GM12878 (cell line): ENCODE results near the gene RHEB. TPM values are rescaled to one million over a fixed set of nuclear protein-coding genes. Genes with fewer than 3 reads are reported as not detected.

Source experiments
- ATF3 ChIP-seq: IDR thresholded peaks from 2 replicates; pipeline ENCODE4 v1.6.1; 2011; ENCODE audit warnings: low read depth, mild to moderate bottlenecking, low read length, moderate library complexity, borderline replicate concordance; ENCODE audit errors: extremely low read depth
- BHLHE40 ChIP-seq, 2 experiments: fragments of 450-650 bp in 1 of 2; IDR thresholded peaks; 2 replicates each; pipeline ENCODE4 v1.6.1; 2011 to 2017; ENCODE audit warnings: low read depth in 2 of 2, borderline replicate concordance in 1 of 2, improper control_type of control experiment in 1 of 2, low read length in 1 of 2, mild to moderate bottlenecking in 1 of 2
- CEBPZ ChIP-seq: fragments of 150-350 bp; IDR thresholded peaks from 2 replicates; pipeline ENCODE4 v1.6.1; 2016; ENCODE audit warnings: low read depth, low read length
- E2F4 ChIP-seq: IDR thresholded peaks from 2 replicates; pipeline ENCODE4 v1.6.1; 2012; ENCODE audit warnings: low read depth, low read length, improper control_type of control experiment
- EGR1 ChIP-seq, 2 experiments: IDR thresholded peaks; 1 replicate in 1 of 2; 2 replicates in 1 of 2; pipeline ENCODE4 v1.6.1; 2011 to 2012; ENCODE audit warnings: low read depth in 2 of 2, low read length in 2 of 2, borderline replicate concordance in 1 of 2, mild to moderate bottlenecking in 1 of 2, moderate library complexity in 1 of 2
- EP300 ChIP-seq, 2 experiments: fragments of 150-350 bp in 1 of 2; IDR thresholded peaks; 2 replicates each; pipeline ENCODE4 v1.6.1; 2011 to 2012; ENCODE audit warnings: low read depth in 2 of 2, low read length in 2 of 2, borderline replicate concordance in 1 of 2, improper control_type of control experiment in 1 of 2, inconsistent platforms in 1 of 2; ENCODE audit not compliant: control insufficient read depth in 1 of 2
- IRF4 ChIP-seq: IDR thresholded peaks from 2 replicates; pipeline ENCODE4 v1.6.1; 2011; ENCODE audit warnings: low read depth, low read length
- MAX ChIP-seq: IDR thresholded peaks from 2 replicates; pipeline ENCODE4 v1.6.1; 2012; ENCODE audit warnings: low read depth, low read length, improper control_type of control experiment
- MYC ChIP-seq: IDR thresholded peaks from 2 replicates; pipeline ENCODE4 v1.6.1; 2011; ENCODE audit warnings: mild to moderate bottlenecking, low read length, moderate library complexity, inconsistent platforms; ENCODE audit not compliant: insufficient read depth, insufficient replicate concordance, insufficient read length, severe bottlenecking
- NRF1 ChIP-seq: conservative IDR thresholded peaks from 2 replicates; pipeline ENCODE4 v1.6.1; 2011; ENCODE audit warnings: mild to moderate bottlenecking, low read depth, low read length, improper control_type of control experiment
- POLR2A ChIP-seq: IDR thresholded peaks from 2 replicates; pipeline ENCODE4 v1.6.1; 2011; ENCODE audit warnings: low read depth, mild to moderate bottlenecking, low read length
- POU2F2 ChIP-seq: IDR thresholded peaks from 3 replicates; pipeline ENCODE4 v1.6.1; 2011; ENCODE audit warnings: low read depth, mild to moderate bottlenecking, low read length, borderline replicate concordance
- RELA ChIP-seq: fragments of 450-650 bp; IDR thresholded peaks from 2 replicates; pipeline ENCODE4 v1.8.0; 2014; ENCODE audit warnings: borderline replicate concordance; ENCODE audit not compliant: partially characterized antibody
- RUNX3 ChIP-seq: IDR thresholded peaks from 2 replicates; pipeline ENCODE4 v1.6.1; 2012; ENCODE audit warnings: low read length, inconsistent platforms
- SKIL ChIP-seq: fragments of 450-650 bp; IDR thresholded peaks from 2 replicates; pipeline ENCODE4 v1.6.1; 2017; ENCODE audit warnings: mild to moderate bottlenecking, low read depth, inconsistent platforms; ENCODE audit not compliant: poor library complexity, severe bottlenecking
- SMAD1 ChIP-seq: fragments of 450-650 bp; IDR thresholded peaks from 2 replicates; pipeline ENCODE4 v1.6.1; 2018; ENCODE audit warnings: mild to moderate bottlenecking, low read depth; ENCODE audit not compliant: partially characterized antibody
- WRNIP1 ChIP-seq: IDR thresholded peaks from 2 replicates; pipeline ENCODE4 v1.6.1; 2011; ENCODE audit warnings: low read depth, low read length, improper control_type of control experiment, borderline replicate concordance
- ZBTB33 ChIP-seq: fragments of 450-650 bp; IDR thresholded peaks from 2 replicates; pipeline ENCODE4 v1.6.1; 2017; ENCODE audit warnings: mild to moderate bottlenecking
- ZNF274 ChIP-seq: IDR thresholded peaks from one replicate; pipeline ENCODE4 v1.8.0; 2011; ENCODE audit not compliant: insufficient read length, insufficient read depth
- polyA plus RNA-seq, 11 experiments: library from polyadenylated mRNA; depleted of rRNA in 4 of 11; unstranded in 6 of 11; stranded (reverse) in 5 of 11; fragments of >200 nt; fragmentation: Nextera tagmentation in 4 of 11; fragmentation: Illumina TruSeq in 1 of 11; extraction: Ambion mirVana in 4 of 11; extraction: Trizol in 1 of 11; gene quantifications; 1 replicate in 1 of 11; 2 replicates in 10 of 11; pipeline versions ENCODE4 v1.2.1 to v1.2.3, GENCODE V29; 2011 to 2016; ENCODE audit warnings: inconsistent platforms in 2 of 11, missing spikeins in 2 of 11, low read depth in 1 of 11
- total RNA-seq, 4 experiments: library from RNA; depleted of rRNA in 3 of 4; stranded (reverse); fragments of >200 nt in 3 of 4; fragmentation: Illumina TruSeq in 1 of 4; extraction: Trizol in 1 of 4; gene quantifications; 2 replicates each; pipeline versions ENCODE4 v1.2.1 to v1.2.3, GENCODE V29; 2013 to 2021

Gene RHEB
- total and polyA plus RNA-seq, 10 of the 15 experiments (the other 5 are each of a cell fraction or from before 2014, with no cell fraction given): 6.2 to 67.8 (median 38.0) TPM

- TF ChIP-seq ATF3: no peak
- TF ChIP-seq ZNF274: no peak
- peak; percentile 76 to 90; a peak in 3 of 4 replicates for TF ChIP-seq EP300 (IDR thresholded peaks at IDR 0.05; ENCODE audit: borderline replicate concordance in 1 of 2, control insufficient read depth in 1 of 2, low read depth in 2 of 2, low read length in 2 of 2)
- TF ChIP-seq SMAD1: no peak
- no peak for TF ChIP-seq MYC
- peak; percentile 98 for TF ChIP-seq RELA
- no peak for TF ChIP-seq E2F4
- TF ChIP-seq POU2F2: peak; percentile 74
- TF ChIP-seq ZBTB33: no peak
- TF ChIP-seq SKIL: peak; percentile 34
- peak; percentile 98 for TF ChIP-seq RUNX3
- no peak for TF ChIP-seq WRNIP1
- TF ChIP-seq CEBPZ: no peak
- TF ChIP-seq EGR1 (IDR thresholded peaks at IDR 0.05; ENCODE audit: borderline replicate concordance in 1 of 2, low read depth in 2 of 2, low read length in 2 of 2): no peak
- TF ChIP-seq IRF4: no peak
- peak; percentile 25; the same call in 1 of the 2 replicates for TF ChIP-seq POLR2A
- TF ChIP-seq MAX: 0 out of 2 replicates have a peak, but pooled peaks have one; percentile 21
- no peak for TF ChIP-seq NRF1
- TF ChIP-seq BHLHE40 (IDR thresholded peaks at IDR 0.05; ENCODE audit: borderline replicate concordance in 1 of 2, low read depth in 2 of 2, low read length in 1 of 2): peak; percentile 93
Measured at GRCh38 chr7:151472644-151473380, 46.9 kb downstream of the RHEB start (continued).
